Measurements from ENCODE around the gene PRKAR1B.

PRKAR1B gene

DNA sequence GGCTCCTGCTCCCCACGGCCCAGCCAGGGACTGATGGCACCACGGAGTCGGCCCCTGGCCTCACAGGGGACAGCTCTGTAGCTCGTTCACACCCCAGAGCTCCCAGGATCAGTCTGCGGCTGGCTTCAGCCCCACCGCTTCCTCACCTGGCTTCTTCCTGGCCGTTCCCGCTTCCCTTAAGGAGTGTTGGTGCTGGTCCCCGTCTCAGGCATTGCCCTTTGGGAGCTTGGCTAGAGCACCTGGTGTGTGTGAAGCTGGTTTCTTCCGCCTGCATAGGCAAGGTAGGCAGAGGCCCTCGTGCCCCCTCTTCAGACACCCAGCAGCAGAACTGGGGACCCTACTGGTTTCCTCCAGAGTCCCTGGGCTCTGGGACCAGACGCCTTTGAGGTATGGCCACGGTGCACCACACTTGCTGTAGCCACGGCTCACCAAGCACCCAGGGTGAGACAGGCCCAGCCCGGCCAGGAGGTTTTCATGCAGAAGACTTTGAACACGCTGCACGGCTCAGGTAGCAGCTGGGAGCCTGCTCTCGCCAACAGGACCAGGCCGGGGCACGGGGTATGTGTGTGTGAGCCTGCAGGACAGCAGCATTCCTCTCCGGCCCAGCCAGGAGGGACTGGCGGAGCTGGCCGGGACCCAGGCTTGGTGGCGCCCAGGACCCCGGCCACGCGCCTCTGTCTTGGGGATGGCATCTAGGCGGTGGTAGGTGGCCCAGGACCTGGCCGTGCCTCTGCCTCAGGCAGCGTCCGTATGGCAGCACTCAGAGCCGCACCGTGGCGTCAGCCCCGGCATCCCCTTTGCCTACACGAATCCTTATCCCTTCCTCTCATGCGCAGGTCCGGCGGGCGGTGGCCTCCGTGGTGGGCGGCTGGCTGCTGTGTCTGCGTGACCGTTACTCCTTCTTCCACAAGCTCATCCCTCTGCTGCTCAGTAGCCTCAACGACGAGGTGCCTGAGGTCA lies 13.2 kb upstream of the PRKAR1B start:
- DNase-seq (ENCODE audit: low read depth in 2 of 2), result no peak

DNA sequence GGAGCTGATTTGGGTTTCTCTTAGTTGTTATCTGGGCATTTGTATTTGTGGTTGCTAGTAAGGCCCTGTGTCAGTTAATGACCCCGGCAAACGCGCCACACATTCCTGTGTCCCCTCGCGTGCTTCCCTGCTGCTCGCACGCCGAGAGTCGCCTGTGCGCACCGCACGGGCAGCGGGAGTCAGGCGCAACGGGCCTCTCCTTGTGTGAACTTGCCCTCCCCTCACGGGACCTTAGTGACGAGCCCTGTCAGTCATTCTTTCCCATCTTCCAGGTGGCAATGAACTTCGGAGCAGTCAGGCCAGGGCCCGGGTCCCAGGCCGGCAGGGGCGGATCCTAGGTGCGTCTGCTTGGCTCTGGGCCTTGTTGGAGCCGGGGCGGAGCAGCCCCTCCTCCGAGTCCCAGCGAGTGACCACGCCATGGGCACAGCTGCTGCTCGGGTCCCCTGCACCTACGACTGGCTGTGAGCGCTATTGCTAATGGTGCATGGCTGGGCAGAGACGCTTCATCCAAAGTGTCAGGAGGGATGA lies 12.4 kb upstream of the PRKAR1B start:
- DNase-seq (ENCODE audit: low read depth in 2 of 2), result no peak

DNA sequence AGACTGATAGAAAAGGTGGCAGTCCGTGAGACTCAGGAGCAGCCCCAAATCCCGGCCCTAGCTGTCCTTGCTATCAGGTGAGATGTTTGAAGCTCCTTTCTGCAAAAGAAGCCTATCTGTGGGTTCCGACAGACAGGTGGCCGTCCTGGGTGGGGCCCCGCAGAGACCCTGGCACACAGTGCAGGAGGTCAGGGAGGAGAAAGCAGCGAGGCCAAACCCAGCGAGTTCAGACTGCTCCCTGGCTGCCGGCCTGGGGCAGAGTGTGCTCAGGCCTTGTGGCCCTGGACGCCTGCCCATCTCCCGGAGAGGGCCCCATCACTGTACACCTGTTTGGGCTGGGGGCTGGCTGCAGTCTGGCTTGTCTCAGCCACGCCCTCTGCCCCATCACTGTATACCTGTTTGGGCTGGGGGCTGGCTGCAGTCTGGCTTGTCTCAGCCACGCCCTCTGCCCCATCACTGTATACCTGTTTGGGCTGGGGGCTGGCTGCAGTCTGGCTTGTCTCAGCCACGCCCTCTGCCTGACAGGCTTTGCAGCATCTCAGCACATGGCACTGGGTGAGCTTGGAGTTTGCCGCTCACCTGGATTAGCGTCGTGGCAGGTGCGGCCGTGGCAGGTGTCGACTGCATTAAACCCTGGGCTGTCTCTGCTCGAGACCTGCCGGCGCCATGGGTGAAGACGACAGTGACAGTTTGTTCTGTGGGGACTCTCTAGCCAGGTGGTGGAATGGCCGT lies 11.8 kb upstream of the PRKAR1B start:
- DNase-seq (ENCODE audit: low read depth in 2 of 2), result no peak

DNA sequence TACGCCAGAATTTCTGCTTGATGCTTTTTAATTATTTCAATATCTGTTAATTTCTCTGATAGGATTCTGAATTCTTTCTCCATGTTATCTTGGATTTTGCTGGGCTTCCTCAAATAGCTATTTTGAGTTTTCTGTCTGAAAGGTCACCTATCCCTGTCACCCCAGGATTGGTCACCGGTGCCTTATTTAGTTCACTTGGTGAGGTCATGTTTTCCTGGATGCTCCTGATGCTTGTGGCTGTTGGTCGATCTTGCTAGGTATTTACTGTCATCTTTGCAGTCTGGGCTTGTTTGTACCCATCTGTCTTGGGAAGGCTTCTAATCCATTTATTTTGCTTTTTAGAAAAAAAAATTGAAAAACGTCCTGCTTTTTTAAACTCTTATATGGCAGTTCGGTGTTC lies 11.2 kb upstream of the PRKAR1B start:
- no peak for DNase-seq (ENCODE audit: low read depth in 2 of 2)

DNA sequence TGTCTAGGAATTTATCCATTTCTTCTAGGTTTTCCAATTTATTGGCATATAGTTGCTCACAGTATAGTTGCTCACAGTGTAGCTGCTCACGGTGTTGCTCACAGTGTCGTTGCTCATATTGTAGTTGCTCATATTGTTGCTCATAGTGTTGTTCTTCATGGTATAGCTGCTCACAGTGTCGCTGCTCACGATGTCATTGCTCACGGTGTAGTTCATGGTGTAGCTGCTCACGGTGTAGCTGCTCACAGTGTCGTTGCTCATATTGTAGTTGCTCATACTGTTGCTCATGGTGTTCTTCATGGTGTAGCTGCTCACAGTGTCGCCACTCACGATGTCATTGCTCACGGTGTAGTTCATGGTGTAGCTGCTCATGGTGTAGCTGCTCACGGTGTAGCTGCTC lies 7.7 kb upstream of the PRKAR1B start:
- no peak for DNase-seq (ENCODE audit: low read depth in 2 of 2)

DNA sequence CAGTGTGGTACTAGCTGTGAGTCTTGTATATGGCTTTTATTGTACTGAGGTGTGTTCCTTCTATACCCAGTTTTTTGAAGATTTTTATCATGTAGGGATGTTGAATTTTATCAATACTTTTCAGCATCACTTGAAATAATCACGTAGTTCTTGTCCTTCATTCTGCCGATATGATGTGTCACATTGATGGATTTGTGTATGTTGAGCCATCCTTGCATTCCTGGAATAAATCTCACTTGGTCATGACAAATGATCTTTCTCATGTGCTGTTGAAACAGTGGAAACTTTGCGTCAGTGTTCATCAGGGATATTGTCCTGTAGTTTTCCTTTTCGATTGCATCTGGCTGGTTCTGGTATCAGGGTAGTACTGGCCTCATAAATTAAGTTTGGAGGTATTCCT lies 7.1 kb upstream of the PRKAR1B start:
- DNase-seq (ENCODE audit: low read depth in 2 of 2), result no peak

DNA sequence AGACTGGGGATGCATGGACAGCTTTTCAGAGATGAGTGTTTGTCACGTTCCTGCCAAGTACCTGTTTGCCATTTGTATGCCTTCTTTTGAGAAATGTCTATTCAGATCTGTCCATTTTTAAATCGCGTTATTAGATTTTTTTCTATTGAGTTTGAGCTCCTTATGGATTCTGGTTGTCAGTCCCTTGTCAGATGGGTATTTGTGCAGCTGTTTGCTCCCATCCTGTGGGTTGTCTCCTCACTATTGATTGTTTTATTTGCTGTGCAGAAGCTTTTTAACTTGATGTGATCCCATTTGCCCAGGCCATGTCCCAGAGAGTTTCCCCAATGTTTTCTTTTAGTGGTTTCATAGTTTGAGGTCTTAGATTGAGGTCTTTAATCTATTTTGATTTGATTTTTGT lies 5.5 kb upstream of the PRKAR1B start:
- no peak for DNase-seq (ENCODE audit: low read depth in 2 of 2)

DNA sequence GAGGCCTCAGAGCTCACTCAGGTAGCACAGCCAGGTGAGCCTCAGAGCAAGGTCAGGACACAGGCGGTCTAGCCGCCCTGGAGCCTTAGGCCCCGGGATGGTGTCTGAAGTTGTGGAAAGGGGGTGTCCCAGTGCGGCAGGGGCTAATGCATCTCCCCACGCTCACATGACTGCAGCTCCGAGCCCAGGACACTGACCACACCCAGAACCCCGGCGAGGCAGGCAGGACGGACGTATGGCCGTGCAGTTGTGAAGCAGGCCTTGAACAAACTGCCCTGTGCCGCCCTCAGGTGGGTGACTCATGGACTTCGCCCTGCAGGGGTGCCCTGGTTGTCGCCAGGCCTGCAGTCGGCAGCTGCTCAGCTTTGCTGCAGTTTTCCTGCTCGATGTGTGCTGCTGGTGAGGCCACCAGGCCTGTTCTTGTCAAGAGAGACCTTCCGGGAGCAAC lies 5.0 kb upstream of the PRKAR1B start:
- no peak for DNase-seq (ENCODE audit: low read depth in 2 of 2)

DNA sequence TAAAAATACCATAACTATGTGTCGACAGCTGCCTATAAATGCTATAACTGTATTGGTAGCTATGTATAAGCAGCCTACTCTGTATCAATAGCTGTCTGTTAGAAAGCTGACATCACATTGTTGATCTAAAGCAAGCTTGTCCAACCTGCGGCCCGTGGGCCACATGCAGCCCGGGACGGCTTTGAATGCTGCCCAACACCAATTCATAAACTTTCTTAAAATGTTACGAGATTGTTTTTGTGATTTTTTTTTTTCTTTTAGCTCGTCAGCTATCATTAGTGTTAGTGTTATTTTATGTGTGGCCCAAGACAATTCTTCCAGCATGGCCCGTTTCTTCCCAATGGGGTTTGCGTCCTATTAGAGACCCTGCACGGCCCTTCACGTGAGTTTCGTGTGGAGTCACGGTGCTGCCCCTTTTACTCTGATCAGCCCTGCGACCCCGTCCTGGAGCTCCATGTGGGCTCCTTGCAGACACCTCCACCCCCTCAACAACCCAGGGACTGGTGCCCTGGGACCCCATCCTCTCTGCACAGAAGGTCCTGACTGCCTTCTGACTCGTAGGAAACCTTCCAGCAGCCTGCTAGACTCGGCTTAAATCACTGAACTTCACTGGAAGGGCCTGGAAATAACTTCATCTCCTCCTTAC lies 4.5 kb upstream of the PRKAR1B start:
- no peak for DNase-seq (ENCODE audit: low read depth in 2 of 2)

DNA sequence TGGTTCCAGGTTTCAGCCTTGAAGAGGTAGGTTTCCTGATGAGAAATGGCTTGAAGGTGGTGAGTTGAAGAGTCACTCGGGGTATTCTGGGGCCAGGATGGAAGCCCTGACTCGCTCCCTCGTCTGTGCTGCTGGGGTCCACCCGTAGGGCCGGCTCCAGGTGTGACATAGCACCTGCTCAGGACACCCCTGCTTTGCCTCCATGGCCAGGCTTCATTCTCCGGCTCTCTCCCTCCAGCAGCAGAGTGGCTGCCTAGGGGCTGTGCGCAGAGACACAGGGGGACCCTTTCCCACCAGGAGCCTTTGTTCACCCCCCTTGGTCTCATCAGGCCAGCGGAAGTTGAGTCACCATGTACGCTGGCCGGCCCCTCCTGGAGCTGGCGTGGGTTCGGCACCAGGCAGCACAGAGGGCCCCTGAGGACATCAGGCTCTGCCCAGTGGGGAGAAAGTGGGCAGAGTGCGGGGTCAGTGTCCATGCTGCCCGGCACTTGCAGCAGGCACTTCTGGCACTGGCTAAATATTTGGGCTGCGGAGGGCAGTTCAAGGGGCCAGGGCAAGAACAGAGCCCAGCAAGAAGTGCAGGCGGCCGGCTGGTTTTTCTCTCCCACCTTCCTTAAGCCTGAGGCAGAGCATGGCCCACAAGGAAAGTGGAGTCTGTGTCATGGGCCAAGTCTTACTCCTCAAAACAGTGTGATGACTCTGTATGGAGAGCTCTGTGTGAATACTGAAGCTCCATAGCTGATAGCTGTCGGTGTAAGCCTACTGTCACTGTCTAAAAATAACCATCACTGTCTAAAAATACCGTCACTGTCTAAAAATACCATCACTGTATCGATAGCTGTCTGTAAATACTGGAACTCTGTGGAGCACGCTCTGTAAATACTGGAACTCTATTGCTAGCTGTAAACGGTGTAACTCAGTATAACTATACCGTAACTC lies 3.7 kb upstream of the PRKAR1B start:
- DNase-seq (ENCODE audit: low read depth in 2 of 2), result no peak

DNA sequence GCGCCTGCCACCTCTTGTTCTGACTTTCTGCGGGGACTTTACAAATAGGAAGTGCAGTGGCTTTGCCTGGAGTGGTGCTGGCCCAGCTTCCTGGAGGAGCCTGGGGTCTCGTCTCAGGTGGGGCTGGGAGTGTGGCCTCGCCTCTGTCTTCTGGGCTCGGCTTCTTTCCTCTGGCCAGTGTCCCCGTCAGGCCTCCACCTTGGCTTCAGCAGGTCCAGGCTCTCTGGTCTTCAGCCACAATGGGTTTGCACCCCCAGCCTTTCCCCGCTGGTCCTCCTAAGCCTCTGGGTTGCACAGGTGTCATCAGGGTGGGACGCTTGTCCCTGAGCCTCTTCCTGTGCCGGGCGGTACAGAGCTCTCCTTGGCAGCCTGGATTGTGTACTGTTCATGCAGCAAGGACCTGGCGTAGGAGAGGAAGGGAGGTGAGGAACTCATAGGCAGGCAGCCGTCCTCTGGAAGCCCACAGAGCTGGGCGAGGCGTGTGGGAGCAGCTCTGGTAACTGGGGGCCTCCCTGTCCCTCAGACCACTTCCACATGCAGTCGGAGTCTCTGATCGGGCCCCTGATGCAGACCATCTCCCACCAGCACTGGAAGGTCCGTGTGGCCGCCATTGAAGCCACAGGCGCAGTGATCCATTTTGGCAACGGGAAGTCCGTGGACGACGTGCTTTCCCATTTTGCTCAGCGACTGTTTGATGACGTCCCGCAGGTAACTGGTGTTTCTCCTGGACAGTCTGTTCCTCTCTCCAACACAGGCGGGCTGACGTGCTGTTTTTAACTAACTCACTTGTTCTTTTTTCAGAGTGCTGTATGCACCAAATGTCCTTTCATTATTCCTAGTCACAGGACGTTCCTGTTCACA lies 2.3 kb upstream of the PRKAR1B start:
- DNase-seq (ENCODE audit: low read depth in 2 of 2), result no peak

DNA sequence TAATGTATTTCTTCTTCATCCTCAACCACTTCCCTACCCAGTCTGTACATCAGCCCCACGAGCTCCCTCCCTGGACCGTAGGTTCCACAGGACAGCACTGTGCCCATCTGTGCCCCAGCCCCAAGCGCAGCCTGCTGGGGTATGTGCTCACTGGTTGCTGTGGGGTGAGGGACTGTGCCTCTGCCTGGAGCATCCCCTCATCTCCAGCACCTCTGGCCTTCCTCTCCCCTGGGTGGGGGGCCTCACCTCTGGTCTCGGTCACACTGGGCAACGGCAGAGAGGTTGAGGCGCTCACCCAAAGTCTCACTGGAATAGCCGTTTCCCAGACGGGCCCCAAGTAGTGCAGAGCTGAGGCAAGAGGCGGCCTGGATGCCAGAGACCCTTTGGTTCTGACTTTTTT lies 1.5 kb upstream of the PRKAR1B start:
- DNase-seq (ENCODE audit: low read depth in 2 of 2), result no peak

DNA sequence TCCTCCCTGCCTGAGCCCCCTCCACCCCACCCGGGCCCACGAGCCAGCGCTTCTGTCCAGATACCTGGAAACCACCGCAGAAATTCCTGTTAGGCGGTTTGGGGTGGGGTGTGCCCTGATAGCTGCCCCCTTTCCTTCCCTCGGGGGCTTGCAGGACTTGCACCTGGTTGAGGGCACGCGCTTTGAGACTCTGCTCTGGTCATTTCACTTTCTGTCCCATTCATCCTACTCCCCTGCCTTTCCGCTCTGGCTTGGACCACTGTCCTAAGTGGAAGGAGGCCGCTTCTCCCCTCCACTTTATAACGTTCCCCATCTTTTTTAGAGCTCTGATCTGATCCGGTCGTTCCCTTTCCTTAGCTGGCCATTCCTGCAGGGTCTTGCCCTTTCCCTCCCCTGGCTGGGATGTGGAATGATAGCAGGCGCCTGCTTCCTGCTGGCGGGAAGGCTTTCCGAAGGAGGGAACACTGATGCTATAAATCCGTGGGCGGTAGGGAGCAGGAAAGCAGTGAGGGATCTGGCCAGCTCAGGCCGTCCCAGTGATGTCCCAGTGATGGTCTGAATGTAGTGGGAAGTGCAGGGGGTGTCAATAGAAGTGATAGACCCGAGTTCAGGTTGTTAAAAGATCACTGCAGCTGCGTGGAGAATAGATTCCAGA lies 852 bp upstream of the PRKAR1B start:
- DNase-seq (ENCODE audit: low read depth in 2 of 2), result no peak

DNA sequence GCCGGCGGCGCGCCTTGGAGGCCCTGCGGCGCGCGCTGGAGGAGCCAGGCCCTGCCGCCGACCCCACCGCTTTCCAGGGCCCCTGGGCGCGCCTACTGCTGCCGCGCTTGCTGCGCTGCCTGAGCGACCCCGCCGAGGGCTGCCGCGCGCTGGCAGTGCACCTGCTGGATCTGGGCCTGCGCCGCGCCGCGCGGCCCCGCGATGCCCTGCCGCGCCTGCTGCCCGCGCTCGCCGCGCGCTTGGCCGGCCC lies 302 bp downstream of the PRKAR1B start:
- no peak for DNase-seq (ENCODE audit: low read depth in 2 of 2)

DNA sequence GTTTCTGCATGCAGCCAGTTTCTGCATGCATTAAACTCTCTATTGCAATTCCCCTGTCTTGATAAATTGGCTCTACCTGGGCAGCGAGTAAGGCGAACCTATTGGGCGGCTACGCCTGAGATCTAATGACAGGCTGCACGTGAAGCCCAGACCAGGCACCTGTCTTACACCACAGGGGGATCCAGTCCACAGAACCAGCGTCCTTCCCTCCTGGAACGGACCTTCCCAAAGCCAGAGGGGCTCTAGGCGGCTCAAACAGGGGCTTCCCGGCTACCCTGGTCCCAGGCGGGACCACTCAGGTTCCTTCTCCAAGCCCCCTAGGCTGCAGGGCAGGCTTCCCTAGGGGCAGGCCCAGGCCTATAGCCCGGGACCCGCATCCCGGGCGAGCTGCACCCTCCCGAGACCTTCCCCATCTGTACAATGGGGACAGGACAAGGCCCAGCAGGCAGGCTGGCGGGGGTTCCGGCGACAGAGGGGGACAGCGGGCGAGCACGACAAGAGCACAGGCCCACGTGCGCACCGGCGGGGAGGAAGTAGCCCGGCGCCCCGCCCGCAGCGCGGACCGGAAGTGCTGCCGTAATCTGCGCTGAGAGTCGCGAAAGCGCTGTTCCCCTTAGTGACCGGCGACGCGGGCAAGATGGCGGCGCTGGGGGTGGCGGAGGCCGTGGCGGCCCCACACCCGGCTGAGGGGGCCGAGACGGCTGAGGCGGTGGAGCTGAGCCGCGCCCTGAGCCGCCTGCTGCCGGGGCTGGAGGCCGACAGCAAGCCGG lies 812 bp downstream of the PRKAR1B start, which contains the start of gene DNAAF5:
DNAAF5 (plus strand) TSS at position 616 of the 770 bp plus-strand sequence; CDS start at position 638, 22 bp downstream.
- peak; percentile 74 to 89 for DNase-seq (ENCODE audit: low read depth in 2 of 2)

DNA sequence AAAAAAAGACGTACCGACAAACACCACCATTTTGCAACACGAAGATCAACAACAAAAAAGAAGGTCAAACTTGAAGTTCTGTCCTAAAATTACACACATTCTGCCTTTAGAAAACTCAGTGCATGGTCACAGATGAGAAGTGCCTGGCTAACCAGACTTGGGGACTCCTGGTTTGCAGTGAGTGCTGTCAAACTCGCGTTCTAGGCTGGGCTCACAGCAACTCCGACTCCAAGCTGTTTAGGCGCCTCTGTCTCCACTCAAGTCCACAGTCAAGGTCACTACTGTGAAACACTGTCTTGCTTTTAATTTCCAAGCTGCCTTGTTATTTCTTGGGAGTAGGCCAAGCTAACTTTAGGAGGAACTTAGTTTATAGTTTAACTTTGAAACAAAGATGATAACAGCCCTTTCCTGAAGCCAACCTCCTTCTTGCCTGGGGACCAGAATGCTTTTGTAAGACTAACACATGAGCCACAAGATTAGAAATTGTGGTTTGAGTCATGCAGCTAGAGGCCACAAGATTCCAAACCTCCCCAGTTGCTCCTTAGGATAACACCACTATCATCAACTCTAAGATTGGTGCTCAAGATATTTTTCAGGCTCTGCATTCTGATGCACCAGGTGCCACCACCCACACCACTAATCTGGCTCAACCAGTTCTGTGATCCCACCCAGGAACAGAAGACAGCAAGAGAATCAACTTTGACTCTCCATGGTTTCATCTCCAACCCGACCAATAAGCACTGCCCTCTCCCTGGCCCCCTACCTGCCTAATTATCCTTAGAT lies 1.7 kb downstream of the PRKAR1B start:
- no peak for DNase-seq (ENCODE audit: low read depth in 2 of 2)

DNA sequence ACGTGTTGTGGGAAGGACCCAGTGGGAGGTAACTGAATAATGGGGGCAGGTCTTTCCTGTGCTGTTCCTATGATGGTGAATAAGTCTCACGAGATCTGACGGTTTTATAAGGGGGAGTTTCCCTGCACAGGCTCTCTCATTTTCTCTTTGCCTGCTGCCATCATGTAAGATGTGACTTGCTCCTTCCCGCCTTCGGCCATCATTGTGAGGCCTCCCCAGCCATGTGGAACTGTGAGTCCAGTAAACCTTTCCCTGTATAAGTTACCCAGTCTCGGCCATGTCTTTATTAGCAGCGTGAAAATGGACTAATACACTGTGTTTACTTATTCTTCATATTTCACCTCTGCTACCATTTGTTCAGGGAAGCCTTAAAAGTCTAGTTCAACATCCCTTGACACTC lies 2.8 kb downstream of the PRKAR1B start:
- no peak for DNase-seq (ENCODE audit: low read depth in 2 of 2)

DNA sequence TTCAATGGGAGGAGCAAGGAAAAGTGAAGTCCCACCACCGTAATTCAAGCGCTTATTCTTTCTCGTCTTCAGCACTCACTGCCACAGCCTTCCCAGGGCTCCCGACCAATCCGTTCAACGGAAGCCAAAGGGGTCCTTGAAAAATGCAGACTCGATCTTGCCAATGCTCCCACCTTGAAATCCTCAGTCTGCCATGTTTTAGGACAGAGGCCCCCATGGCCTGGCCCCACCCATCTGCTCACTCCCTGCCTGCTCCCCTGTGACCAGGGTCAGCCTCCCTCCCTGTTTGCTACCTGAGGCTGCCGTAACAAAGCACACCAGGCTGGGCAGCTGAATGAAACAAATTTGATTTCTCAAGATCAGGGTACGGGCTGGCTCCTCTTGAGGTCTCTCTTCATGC lies 3.5 kb downstream of the PRKAR1B start:
- DNase-seq (ENCODE audit: low read depth in 2 of 2), result no peak

All from stimulated activated CD8-positive, alpha-beta memory T cell treated with anti-CD3 and anti-CD28 coated beads, Interleukin-7, amount 100 ng/mL, for 4 hours (primary cell).